Neural progenitor cell (in vitro differentiated cells): ENCODE data around the gene TSEN54.

Experiments used
- EZH2phosphoT487 ChIP-seq: fragments of 200-600 bp; sonication (generic); IDR thresholded peaks from 2 replicates; pipeline ENCODE4 v1.6.1; 2017; ENCODE audit warnings: antibody characterized with exemption
- TF ChIP-seq, protein P1 (sequence below): fragments of 200-600 bp; sonication (generic); IDR thresholded peaks from 2 replicates; pipeline ENCODE4 v1.5.1; 2017; ENCODE audit warnings: antibody characterized with exemption, mild to moderate bottlenecking

DNA sequence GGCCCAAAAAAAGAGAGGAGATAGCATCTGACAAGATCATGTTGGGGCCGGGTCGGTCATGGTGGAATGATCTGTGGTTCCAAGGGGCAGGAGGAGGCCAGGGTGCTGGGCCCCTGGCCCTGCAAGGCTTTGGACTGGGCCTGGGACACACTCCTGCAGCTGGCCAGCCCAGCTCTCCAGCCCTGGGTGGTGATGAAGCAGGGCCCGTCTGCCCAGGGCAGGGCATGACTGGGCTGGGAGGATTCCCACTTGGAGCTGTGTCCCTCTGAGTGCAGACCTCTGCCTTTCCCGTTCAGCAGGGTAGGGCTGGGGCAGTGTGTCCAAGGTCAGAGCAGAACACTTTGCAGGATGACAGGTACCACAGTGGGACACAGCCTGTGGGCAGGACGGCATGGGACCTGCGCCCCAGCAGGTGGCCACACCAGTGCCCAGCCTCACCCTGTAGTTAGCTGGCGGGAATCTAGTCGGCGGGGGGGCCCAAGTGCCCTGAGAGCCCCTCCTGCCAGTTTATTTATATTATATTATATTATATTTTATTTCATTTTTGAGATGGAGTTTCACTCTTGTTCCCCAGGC is 43.7 kb downstream of the TSEN54 start:
- TF ChIP-seq EZH2phosphoT487: no peak
- TF ChIP-seq, protein P1, sequence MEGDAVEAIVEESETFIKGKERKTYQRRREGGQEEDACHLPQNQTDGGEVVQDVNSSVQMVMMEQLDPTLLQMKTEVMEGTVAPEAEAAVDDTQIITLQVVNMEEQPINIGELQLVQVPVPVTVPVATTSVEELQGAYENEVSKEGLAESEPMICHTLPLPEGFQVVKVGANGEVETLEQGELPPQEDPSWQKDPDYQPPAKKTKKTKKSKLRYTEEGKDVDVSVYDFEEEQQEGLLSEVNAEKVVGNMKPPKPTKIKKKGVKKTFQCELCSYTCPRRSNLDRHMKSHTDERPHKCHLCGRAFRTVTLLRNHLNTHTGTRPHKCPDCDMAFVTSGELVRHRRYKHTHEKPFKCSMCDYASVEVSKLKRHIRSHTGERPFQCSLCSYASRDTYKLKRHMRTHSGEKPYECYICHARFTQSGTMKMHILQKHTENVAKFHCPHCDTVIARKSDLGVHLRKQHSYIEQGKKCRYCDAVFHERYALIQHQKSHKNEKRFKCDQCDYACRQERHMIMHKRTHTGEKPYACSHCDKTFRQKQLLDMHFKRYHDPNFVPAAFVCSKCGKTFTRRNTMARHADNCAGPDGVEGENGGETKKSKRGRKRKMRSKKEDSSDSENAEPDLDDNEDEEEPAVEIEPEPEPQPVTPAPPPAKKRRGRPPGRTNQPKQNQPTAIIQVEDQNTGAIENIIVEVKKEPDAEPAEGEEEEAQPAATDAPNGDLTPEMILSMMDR: no peak
